OCI-LY3 (cell line): ENCODE measurements around the gene PRMT3.

Experiments used
- H2AFZ ChIP-seq: fragments of 200-600, 300-600 bp; shearing (Covaris generic); 2 replicates; pipeline ENCODE4 v1.6.0; 2014; ENCODE audit warnings: antibody characterized with exemption, low read depth, low read length
- H3K27ac ChIP-seq: fragments of 200-600, 300-600 bp; sonication (generic); 2 replicates; pipeline ENCODE4 v1.5.1; 2014; ENCODE audit warnings: mild to moderate bottlenecking, low read length, moderate library complexity, mixed read lengths
- H3K27me3 ChIP-seq: fragments of 200-600, 300-600 bp; sonication (generic); 2 replicates; pipeline ENCODE4 v1.6.1; 2014; ENCODE audit warnings: low read depth, low read length, mixed read lengths
- H3K36me3 ChIP-seq: fragments of 200-600, 300-600 bp; sonication (generic); replicated peaks from 2 replicates; pipeline ENCODE3; 2014; ENCODE audit warnings: low read depth, low read length, mixed read lengths
- H3K4me1 ChIP-seq: fragments of 300-600, 200-600 bp; sonication (generic); 2 replicates; pipeline ENCODE4 v1.6.1; 2014; ENCODE audit warnings: low read length, mixed read lengths
- H3K4me2 ChIP-seq: fragments of 200-600, 300-600 bp; sonication (generic); 2 replicates; pipeline ENCODE4 v1.6.1; 2014; ENCODE audit warnings: low read length, mixed read lengths
- H3K4me3 ChIP-seq: fragments of 300-600, 200-600 bp; sonication (generic); 2 replicates; pipeline ENCODE4 v1.5.1; 2014; ENCODE audit warnings: antibody characterized with exemption, mild to moderate bottlenecking, low read length, moderate library complexity
- H3K79me2 ChIP-seq: fragments of 300-600, 200-600 bp; shearing (Covaris generic); 2 replicates; pipeline ENCODE4 v1.6.1; 2014; ENCODE audit warnings: mild to moderate bottlenecking, low read length, mixed read lengths
- H3K9ac ChIP-seq: fragments of 300-600, 200-600 bp; shearing (Covaris generic); 2 replicates; pipeline ENCODE4 v1.6.0; 2014; ENCODE audit warnings: mild to moderate bottlenecking, low read length, moderate library complexity
- H3K9me3 ChIP-seq: fragments of 200-600, 300-600 bp; shearing (Covaris generic); 2 replicates; pipeline ENCODE4 v1.6.1; 2014; ENCODE audit warnings: low read length, mixed read lengths; ENCODE audit not compliant: insufficient read depth
- H4K20me1 ChIP-seq: fragments of 200-600, 300-600 bp; sonication (generic); 2 replicates; pipeline ENCODE4 v1.6.1; 2016; ENCODE audit warnings: low read length, mixed read lengths; ENCODE audit not compliant: insufficient read depth
- EZH2phosphoT487 ChIP-seq: fragments of 200-600 bp; shearing (Covaris generic); IDR thresholded peaks from 2 replicates; pipeline ENCODE4 v1.6.1; 2018; ENCODE audit warnings: antibody characterized with exemption, mixed run types, low read depth
- TF ChIP-seq, protein P1 (sequence below): fragments of 200-600, 300-600 bp; sonication (generic); IDR thresholded peaks from 2 replicates; pipeline ENCODE4 v1.5.1; 2014; ENCODE audit warnings: antibody characterized with exemption, low read length, low read depth

The PRMT3 gene

DNA sequence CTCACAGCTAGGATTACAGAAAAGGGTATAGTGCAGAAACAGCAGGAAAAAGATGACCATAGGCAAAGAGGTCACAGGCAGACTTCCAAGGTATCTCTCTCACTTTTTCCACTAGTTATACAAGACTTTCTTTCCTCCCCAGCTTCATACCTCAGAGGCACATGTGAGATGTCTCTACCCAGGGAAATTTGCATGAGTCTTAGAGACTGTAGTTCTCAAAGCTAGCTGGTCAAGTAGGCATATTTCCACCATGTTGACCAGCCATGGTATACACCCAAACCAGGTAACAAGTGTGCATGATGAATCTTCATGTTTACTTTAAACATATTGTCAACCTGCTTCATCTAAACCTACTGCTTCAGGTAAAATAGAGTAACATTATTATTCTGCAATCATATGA is 27.9 kb downstream of the PRMT3 start:
- no peak overlapping the region for H3K4me3 ChIP-seq

DNA sequence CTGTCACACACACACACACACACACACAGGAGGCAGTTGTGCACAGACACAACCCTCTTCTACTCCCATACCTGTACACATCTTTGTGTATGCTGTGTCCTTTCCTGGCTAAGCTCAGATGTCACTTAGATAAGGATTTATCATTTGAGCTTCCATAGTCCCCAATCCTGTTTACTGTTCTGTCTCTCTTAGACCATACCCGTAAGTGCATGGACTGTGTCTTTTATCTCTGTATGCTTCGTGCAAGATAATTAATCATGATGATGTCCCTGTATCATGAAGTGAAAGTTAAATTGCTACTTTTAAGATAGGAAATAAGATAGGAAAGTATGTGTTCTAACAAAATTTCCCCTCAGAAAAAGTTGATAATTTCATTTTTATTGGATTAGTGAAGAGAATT is 30.3 kb downstream of the PRMT3 start:
- Histone ChIP-seq H3K27ac (no peak overlapping the region), H2AFZ (no peak overlapping the region), H3K4me3 (no peak overlapping the region), H3K4me1 (no peaks in the 10 kb centered on the region), H4K20me1 (no peaks in the 10 kb centered on the region), H3K9ac (no peak overlapping the region), H3K9me3 (no peaks in the 10 kb centered on the region), H3K4me2 (no peak overlapping the region), H3K27me3 (no peaks in the 10 kb centered on the region), H3K36me3 (peaks cover 53% of the 10 kb centered on the region), H3K79me2 (peaks cover 6% of the 10 kb centered on the region; the same call in 1 of the 2 replicates)
- TF ChIP-seq, protein P1, sequence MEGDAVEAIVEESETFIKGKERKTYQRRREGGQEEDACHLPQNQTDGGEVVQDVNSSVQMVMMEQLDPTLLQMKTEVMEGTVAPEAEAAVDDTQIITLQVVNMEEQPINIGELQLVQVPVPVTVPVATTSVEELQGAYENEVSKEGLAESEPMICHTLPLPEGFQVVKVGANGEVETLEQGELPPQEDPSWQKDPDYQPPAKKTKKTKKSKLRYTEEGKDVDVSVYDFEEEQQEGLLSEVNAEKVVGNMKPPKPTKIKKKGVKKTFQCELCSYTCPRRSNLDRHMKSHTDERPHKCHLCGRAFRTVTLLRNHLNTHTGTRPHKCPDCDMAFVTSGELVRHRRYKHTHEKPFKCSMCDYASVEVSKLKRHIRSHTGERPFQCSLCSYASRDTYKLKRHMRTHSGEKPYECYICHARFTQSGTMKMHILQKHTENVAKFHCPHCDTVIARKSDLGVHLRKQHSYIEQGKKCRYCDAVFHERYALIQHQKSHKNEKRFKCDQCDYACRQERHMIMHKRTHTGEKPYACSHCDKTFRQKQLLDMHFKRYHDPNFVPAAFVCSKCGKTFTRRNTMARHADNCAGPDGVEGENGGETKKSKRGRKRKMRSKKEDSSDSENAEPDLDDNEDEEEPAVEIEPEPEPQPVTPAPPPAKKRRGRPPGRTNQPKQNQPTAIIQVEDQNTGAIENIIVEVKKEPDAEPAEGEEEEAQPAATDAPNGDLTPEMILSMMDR = no peak
- no peak for TF ChIP-seq EZH2phosphoT487

More for the DNA sequence above, 27.9 kb downstream of the PRMT3 start:
- no peak overlapping the region for H3K4me2 ChIP-seq
- no peak overlapping the region for H3K9ac ChIP-seq
- peaks cover 50% of the 10 kb centered on the region for H3K36me3 ChIP-seq
- H3K27me3 ChIP-seq = no peaks in the 10 kb centered on the region
- H3K79me2 ChIP-seq = peaks cover 6% of the 10 kb centered on the region; the same call in 1 of the 2 replicates
- no peak for TF ChIP-seq EZH2phosphoT487
- TF ChIP-seq, protein P1 = no peak
- no peak overlapping the region for H2AFZ ChIP-seq
- no peaks in the 10 kb centered on the region for H3K9me3 ChIP-seq
- H4K20me1 ChIP-seq = no peaks in the 10 kb centered on the region
- no peak overlapping the region for H3K27ac ChIP-seq
- H3K4me1 ChIP-seq = no peaks in the 10 kb centered on the region

DNA sequence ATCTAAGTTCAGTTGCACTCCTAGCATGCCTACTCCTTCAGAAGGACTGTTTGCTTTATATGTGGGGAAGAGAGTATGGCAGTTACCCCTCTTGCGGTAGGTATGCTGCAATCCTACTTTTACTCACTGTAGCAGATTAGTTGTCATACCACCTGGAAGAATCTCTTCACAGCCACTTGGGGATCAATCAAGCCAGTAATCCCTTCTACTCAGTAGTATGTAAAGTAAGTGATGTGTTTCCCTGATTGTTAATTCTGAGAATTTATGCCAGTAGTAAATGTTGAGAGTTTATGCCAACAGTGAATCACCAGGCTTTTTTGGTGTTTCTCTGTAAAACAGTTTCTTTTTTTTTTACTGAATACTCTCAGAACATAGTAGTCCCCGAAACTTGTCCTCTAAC is 34.4 kb downstream of the PRMT3 start:
- no peaks in the 10 kb centered on the region for H4K20me1 ChIP-seq
- H3K36me3 ChIP-seq = peaks cover 34% of the 10 kb centered on the region
- H3K9me3 ChIP-seq = no peaks in the 10 kb centered on the region
- no peaks in the 10 kb centered on the region for H3K4me1 ChIP-seq
- H3K4me2 ChIP-seq = no peak overlapping the region
- H3K4me3 ChIP-seq = no peak overlapping the region
- H3K9ac ChIP-seq = no peak overlapping the region
- H3K27me3 ChIP-seq = no peaks in the 10 kb centered on the region
- TF ChIP-seq, protein P1 = no peak
- TF ChIP-seq EZH2phosphoT487 = no peak
- H3K79me2 ChIP-seq = no peaks in the 10 kb centered on the region; the same call in 1 of the 2 replicates
- no peak overlapping the region for H2AFZ ChIP-seq
- H3K27ac ChIP-seq = no peak overlapping the region

DNA sequence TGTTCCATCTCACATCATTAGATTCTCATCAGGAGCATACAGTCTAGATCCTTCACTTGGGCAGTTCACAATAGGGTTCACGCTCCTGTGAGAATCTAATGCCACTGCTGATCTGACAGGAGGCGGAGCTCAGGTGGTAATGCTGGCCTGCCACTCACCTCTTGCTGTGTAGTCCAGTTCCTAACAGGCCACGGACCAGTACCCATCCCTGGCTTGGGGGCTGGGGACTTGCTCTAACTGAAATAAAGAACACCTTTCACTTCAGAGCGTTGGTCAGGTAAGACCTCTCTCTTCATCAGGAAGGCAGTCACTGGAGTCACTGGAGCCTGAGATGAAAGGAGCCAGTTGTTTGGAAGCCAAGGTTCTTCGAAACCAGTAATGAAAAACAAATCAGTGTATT is 41.7 kb downstream of the PRMT3 start:
- Histone ChIP-seq H3K4me2 (no peak overlapping the region), H3K79me2 (peaks cover 11% of the 10 kb centered on the region; the same call in 1 of the 2 replicates), H3K9ac (no peak overlapping the region), H3K9me3 (no peaks in the 10 kb centered on the region), H3K27me3 (no peaks in the 10 kb centered on the region), H2AFZ (no peak overlapping the region), H3K36me3 (peaks cover 25% of the 10 kb centered on the region), H3K4me1 (no peaks in the 10 kb centered on the region), H3K4me3 (no peak overlapping the region), H3K27ac (no peak overlapping the region), H4K20me1 (no peaks in the 10 kb centered on the region)
- no peak for TF ChIP-seq EZH2phosphoT487
- TF ChIP-seq, protein P1 = no peak
